GM23338 (cell line): ENCODE results near the gene EBF4. TPM values are rescaled to one million over a fixed set of nuclear protein-coding genes. Genes with fewer than 3 reads are reported as not detected.

Experiments used
- ATAC-seq: fragments of 200-7000 bp; cut with Tn5 transposase; 3 replicates; pipeline ENCODE4 v1.9.1; 2020
- DNase-seq: peaks from one replicate; pipeline ENCODE4 v3.0.0-alpha.2; 2015; ENCODE audit warnings: low spot score
- H2AFZ ChIP-seq: fragments of 200-600 bp; sonication (generic); 2 replicates; pipeline ENCODE4 v1.8.0; 2016; ENCODE audit warnings: antibody characterized with exemption, mild to moderate bottlenecking, moderate library complexity
- H3F3A ChIP-seq: fragments of 200-600 bp; sonication (generic); replicated peaks from 2 replicates; pipeline ENCODE4 v1.8.0; 2017; ENCODE audit warnings: antibody characterized with exemption, mixed run types, low read depth
- H3K27ac ChIP-seq: fragments of 200-600 bp; sonication (generic); 2 replicates; pipeline ENCODE4 v1.6.1; 2016; ENCODE audit warnings: low read depth
- H3K27me3 ChIP-seq: fragments of 200-600 bp; sonication (generic); 2 replicates; pipeline ENCODE4 v1.8.0; 2016; ENCODE audit warnings: mild to moderate bottlenecking, mixed run types, moderate library complexity; ENCODE audit not compliant: insufficient read depth
- H3K36me3 ChIP-seq: fragments of 200-600 bp; sonication (generic); 2 replicates; pipeline ENCODE4 v1.8.0; 2016; ENCODE audit warnings: mild to moderate bottlenecking; ENCODE audit not compliant: insufficient read depth
- H3K4me1 ChIP-seq: fragments of 200-600 bp; sonication (generic); 2 replicates; pipeline ENCODE4 v1.8.0; 2016; ENCODE audit warnings: mild to moderate bottlenecking, moderate library complexity; ENCODE audit not compliant: insufficient read depth
- H3K4me2 ChIP-seq: fragments of 200-600 bp; sonication (generic); 2 replicates; pipeline ENCODE4 v1.7.1; 2017; ENCODE audit warnings: mixed run types
- H3K4me3 ChIP-seq: fragments of 200-600 bp; sonication (generic); 2 replicates; pipeline ENCODE4 v1.6.1; 2016; ENCODE audit warnings: mixed run types
- H3K79me2 ChIP-seq: fragments of 200-600 bp; sonication (generic); replicated peaks from 2 replicates; pipeline ENCODE4 v1.8.0; 2017; ENCODE audit warnings: mild to moderate bottlenecking; ENCODE audit not compliant: insufficient read depth
- H3K9me2 ChIP-seq: fragments of 200-600 bp; sonication (generic); 2 replicates; pipeline ENCODE4 v1.8.0; 2017; ENCODE audit not compliant: insufficient read depth
- H4K20me1 ChIP-seq: fragments of 200-600 bp; sonication (generic); replicated peaks from 2 replicates; pipeline ENCODE4 v1.8.0; 2017; ENCODE audit warnings: mild to moderate bottlenecking; ENCODE audit not compliant: insufficient read depth
- H3K27ac Mint-ChIP-seq: 2 replicates; pipeline ENCODE4 v1.8.0; 2020; ENCODE audit warnings: inconsistent platforms, mild to moderate bottlenecking, moderate library complexity, mixed read lengths
- H3K27me3 Mint-ChIP-seq: 3 replicates; pipeline ENCODE4 v1.8.0; 2022; ENCODE audit warnings: low read depth, mild to moderate bottlenecking, moderate library complexity, mixed read lengths, inconsistent platforms; ENCODE audit not compliant: insufficient read depth, poor library complexity
- H3K36me3 Mint-ChIP-seq: 3 replicates; pipeline ENCODE4 v1.8.0; 2021; ENCODE audit warnings: low read depth, mild to moderate bottlenecking, inconsistent platforms, moderate library complexity, mixed read lengths
- H3K4me1 Mint-ChIP-seq: 3 replicates; pipeline ENCODE4 v1.8.0; 2020; ENCODE audit warnings: mild to moderate bottlenecking, inconsistent platforms, mixed read lengths
- H3K4me3 Mint-ChIP-seq: 3 replicates; pipeline ENCODE4 v1.8.0; 2021; ENCODE audit warnings: moderate library complexity, mild to moderate bottlenecking, inconsistent platforms, mixed read lengths
- H3K9me3 Mint-ChIP-seq: 3 replicates; pipeline ENCODE4 v1.8.0; 2020; ENCODE audit warnings: moderate library complexity, mild to moderate bottlenecking, inconsistent platforms, mixed read lengths
- CREB1 ChIP-seq: fragments of 250-450 bp; sonication (Bioruptor Pico); IDR thresholded peaks from 2 replicates; pipeline ENCODE4 v1.5.0; 2020; ENCODE audit warnings: low read depth, mild to moderate bottlenecking, moderate library complexity
- CTCF ChIP-seq, 2 experiments: fragments of 200-600 bp in 1 of 2; sonication (generic) in 1 of 2; conservative IDR thresholded peaks; 2 replicates each; pipeline versions ENCODE4 v1.5.1 to v1.6.1; 2016 to 2017; ENCODE audit warnings: antibody characterized with exemption in 2 of 2, low read depth in 2 of 2, mild to moderate bottlenecking in 2 of 2, moderate library complexity in 1 of 2
- ETS1 ChIP-seq: IDR thresholded peaks from 2 replicates; pipeline ENCODE4 v1.6.1; 2016; ENCODE audit warnings: antibody characterized with exemption
- EZH2 ChIP-seq: fragments of 200-600 bp; sonication (generic); IDR thresholded peaks from one replicate; pipeline ENCODE4 v1.8.0; 2017; ENCODE audit warnings: antibody characterized with exemption, mild to moderate bottlenecking, low read depth; ENCODE audit not compliant: unreplicated experiment
- EZH2phosphoT487 ChIP-seq: fragments of 200-600 bp; sonication (generic); IDR thresholded peaks from one replicate; pipeline ENCODE4 v1.8.1; 2018; ENCODE audit warnings: antibody characterized with exemption; ENCODE audit not compliant: unreplicated experiment
- NANOG ChIP-seq: IDR thresholded peaks from 2 replicates; pipeline ENCODE4 v1.6.1; 2016; ENCODE audit warnings: antibody characterized with exemption, borderline replicate concordance
- STAT1 ChIP-seq: IDR thresholded peaks from one replicate; pipeline ENCODE4 v1.6.1; 2016; ENCODE audit warnings: antibody characterized with exemption; ENCODE audit not compliant: unreplicated experiment
- ZNF114 ChIP-seq: fragments of 250-450 bp; sonication (Bioruptor Pico); IDR thresholded peaks from 2 replicates; pipeline ENCODE4 v1.5.0; 2020; ENCODE audit warnings: mild to moderate bottlenecking, moderate library complexity
- ZNF331 ChIP-seq: fragments of 250-450 bp; sonication (Bioruptor Pico); IDR thresholded peaks from 2 replicates; pipeline ENCODE4 v1.5.0; 2020; ENCODE audit warnings: low read depth, mild to moderate bottlenecking, moderate library complexity
- polyA plus RNA-seq: library from polyadenylated mRNA; unstranded; fragments of >200 nt; fragmentation: Nextera tagmentation; extraction: Ambion mirVana; gene quantifications from 2 replicates; pipeline ENCODE4 v1.2.1, GENCODE V29; 2016
- total RNA-seq: library from RNA; depleted of rRNA; stranded (reverse); fragments of >200 nt; shearing (Covaris generic); gene quantifications from 2 replicates; pipeline ENCODE4 v1.2.3, GENCODE V29; 2014
- TF ChIP-seq, protein P1 (sequence below): fragments of 250-450 bp; sonication (Bioruptor Pico); IDR thresholded peaks from 2 replicates; pipeline ENCODE4 v1.5.0; 2020; ENCODE audit warnings: mild to moderate bottlenecking, moderate library complexity

Gene EBF4
- total and polyA plus RNA-seq, 2 experiments from 2014 or later: 0.66 to 1.6 TPM

DNA sequence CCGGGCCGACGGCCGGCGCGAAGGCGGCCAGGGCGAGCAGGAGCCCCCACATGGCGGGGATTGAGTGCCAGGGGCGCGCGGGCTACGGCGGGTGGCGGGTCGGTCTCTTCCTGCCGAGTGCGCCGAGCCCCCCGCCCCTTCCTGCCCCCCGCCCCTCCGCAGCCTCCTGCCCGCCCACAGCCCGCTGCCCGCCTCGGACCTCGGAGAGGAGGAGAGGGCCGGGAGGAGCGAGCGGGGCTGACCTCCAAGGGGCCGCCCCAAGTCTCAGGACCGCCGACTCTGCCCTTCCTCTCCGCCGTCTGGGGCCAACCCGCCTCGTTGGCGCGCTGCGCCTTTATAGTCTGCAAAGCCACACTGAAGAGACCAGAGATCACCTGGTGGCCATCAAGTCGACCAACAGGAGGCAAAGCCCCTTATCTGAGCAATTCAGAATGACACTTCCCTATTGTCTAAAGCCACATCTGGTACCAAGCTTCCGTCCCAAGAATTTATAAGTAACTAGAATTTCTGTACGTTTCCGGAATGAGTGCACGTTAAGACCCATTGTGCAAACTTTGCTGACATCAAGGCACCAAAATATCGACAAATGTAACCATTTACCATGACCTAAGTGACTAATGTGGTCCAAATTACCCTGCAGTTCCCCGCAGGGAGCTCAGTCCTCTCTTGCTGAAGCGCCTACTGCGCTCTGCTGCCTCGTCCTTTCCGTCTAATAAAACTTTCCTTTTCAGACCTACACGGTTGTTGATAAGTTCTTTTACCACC is 108.1 kb downstream of the EBF4 start, which contains the start of gene CPXM1 (continued):
- no peak for TF ChIP-seq ETS1

- Mint-ChIP-seq H3K4me1 (peaks cover 40% of the 10 kb centered on the region), H3K4me3 (peak overlapping the region; percentile 79), H3K27ac (no peak overlapping the region), H3K36me3 (peaks cover 23% of the 10 kb centered on the region), H3K27me3 (peaks cover 65% of the 10 kb centered on the region), H3K9me3 (no peaks in the 10 kb centered on the region)
- Histone ChIP-seq H3K4me2 (peak overlapping the region; percentile 98), H3K27me3 (peaks cover 74% of the 10 kb centered on the region), H3F3A (0 out of 2 replicates have a peak, but pooled peaks cover 4% of the 10 kb centered on the region), H3K9me2 (no peaks in the 10 kb centered on the region), H3K4me3 (peak overlapping the region; percentile 79), H4K20me1 (peaks cover 3% of the 10 kb centered on the region; the same call in 1 of the 2 replicates), H3K79me2 (no peaks in the 10 kb centered on the region), H3K4me1 (peaks cover 37% of the 10 kb centered on the region), H2AFZ (peak overlapping the region; percentile 95), H3K36me3 (no peaks in the 10 kb centered on the region), H3K27ac (no peak overlapping the region)
- DNase-seq (no peak), ATAC-seq (no peak)
- TF ChIP-seq CTCF (conservative IDR thresholded peaks at IDR 0.05; ENCODE audit: low read depth in 2 of 2) (no peak), ZNF114 (CRISPR knock-in tag) (no peak), NANOG (no peak), EZH2phosphoT487 (no peak), EZH2 (peak; percentile 71), STAT1 (no peak), ZNF331 (CRISPR knock-in tag) (no peak), CREB1 (CRISPR knock-in tag) (no peak)
- TF ChIP-seq, protein P1, sequence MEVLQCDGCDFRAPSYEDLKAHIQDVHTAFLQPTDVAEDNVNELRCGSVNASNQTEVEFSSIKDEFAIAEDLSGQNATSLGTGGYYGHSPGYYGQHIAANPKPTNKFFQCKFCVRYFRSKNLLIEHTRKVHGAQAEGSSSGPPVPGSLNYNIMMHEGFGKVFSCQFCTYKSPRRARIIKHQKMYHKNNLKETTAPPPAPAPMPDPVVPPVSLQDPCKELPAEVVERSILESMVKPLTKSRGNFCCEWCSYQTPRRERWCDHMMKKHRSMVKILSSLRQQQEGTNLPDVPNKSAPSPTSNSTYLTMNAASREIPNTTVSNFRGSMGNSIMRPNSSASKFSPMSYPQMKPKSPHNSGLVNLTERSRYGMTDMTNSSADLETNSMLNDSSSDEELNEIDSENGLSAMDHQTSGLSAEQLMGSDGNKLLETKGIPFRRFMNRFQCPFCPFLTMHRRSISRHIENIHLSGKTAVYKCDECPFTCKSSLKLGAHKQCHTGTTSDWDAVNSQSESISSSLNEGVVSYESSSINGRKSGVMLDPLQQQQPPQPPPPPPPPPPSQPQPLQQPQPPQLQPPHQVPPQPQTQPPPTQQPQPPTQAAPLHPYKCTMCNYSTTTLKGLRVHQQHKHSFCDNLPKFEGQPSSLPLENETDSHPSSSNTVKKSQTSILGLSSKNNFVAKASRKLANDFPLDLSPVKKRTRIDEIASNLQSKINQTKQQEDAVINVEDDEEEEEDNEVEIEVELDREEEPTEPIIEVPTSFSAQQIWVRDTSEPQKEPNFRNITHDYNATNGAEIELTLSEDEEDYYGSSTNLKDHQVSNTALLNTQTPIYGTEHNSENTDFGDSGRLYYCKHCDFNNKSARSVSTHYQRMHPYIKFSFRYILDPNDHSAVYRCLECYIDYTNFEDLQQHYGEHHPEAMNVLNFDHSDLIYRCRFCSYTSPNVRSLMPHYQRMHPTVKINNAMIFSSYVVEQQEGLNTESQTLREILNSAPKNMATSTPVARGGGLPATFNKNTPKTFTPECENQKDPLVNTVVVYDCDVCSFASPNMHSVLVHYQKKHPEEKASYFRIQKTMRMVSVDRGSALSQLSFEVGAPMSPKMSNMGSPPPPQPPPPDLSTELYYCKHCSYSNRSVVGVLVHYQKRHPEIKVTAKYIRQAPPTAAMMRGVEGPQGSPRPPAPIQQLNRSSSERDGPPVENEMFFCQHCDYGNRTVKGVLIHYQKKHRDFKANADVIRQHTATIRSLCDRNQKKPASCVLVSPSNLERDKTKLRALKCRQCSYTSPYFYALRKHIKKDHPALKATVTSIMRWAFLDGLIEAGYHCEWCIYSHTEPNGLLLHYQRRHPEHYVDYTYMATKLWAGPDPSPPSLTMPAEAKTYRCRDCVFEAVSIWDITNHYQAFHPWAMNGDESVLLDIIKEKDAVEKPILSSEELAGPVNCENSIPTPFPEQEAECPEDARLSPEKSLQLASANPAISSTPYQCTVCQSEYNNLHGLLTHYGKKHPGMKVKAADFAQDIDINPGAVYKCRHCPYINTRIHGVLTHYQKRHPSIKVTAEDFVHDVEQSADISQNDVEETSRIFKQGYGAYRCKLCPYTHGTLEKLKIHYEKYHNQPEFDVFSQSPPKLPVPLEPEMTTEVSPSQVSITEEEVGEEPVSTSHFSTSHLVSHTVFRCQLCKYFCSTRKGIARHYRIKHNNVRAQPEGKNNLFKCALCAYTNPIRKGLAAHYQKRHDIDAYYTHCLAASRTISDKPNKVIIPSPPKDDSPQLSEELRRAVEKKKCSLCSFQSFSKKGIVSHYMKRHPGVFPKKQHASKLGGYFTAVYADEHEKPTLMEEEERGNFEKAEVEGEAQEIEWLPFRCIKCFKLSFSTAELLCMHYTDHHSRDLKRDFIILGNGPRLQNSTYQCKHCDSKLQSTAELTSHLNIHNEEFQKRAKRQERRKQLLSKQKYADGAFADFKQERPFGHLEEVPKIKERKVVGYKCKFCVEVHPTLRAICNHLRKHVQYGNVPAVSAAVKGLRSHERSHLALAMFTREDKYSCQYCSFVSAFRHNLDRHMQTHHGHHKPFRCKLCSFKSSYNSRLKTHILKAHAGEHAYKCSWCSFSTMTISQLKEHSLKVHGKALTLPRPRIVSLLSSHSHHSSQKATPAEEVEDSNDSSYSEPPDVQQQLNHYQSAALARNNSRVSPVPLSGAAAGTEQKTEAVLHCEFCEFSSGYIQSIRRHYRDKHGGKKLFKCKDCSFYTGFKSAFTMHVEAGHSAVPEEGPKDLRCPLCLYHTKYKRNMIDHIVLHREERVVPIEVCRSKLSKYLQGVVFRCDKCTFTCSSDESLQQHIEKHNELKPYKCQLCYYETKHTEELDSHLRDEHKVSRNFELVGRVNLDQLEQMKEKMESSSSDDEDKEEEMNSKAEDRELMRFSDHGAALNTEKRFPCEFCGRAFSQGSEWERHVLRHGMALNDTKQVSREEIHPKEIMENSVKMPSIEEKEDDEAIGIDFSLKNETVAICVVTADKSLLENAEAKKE: no peak
Observed at GRCh38 chr20:2801286-2801728, 108.7 kb downstream of the EBF4 start.
